ENCODE data around the gene NAA38. TPM values are rescaled to one million over a fixed set of nuclear protein-coding genes. Genes with fewer than 3 reads are reported as not detected.

Gene NAA38
- total RNA-seq, 3 donors from 2014 or later, result 40.4 to 47.5 (median 41.5) TPM

DNA sequence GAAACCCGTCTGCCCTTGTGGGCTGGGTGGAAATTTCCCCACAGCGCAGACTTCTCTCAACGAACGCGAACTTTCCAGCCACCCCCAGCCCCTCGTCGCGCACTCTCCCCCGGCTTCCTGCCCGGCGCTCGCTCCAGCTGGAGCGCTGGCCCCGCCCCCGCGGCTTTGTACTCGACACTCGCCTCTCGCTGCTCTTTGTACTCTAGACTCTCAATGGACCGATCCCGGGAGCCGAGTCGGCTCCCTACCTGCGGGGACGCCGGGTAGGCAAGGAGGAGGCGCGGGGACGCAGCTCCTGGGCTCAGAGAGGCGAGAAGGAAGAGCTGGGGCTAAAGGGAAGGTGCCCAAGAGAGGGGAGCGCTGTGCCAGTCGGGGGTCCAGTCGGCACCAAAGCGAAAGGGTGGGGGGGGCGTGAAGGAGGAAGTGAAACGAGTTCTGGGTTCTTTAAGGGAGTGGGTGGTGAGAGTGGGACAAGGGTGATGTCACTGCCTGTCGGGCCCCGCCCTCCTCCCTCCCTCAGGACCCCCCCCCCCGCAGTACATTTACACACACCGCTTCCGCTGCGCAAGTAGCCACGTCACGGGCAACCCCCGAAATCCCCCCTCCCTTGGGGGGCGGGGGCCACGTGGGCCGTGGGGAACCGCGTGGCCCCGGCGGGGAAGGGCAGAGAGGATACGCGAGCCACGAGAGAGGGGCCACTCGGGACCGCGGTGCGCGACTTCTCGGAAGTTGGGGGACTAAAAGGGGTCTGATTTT is 13.6 kb downstream of the NAA38 start:
- no peaks in the 10 kb centered on the region for H3K9me3 Mint-ChIP-seq
- H3K36me3 Mint-ChIP-seq (ENCODE audit: insufficient read depth), result peaks cover 27% of the 10 kb centered on the region
- peaks cover 42% of the 10 kb centered on the region for H3K4me1 Mint-ChIP-seq (ENCODE audit: low read depth)
- peak; percentile 95 for DNase-seq
- peak; percentile 14 to 16 for ATAC-seq
- H3K27me3 Mint-ChIP-seq (ENCODE audit: low read depth), result no peaks in the 10 kb centered on the region
- peak overlapping the region; percentile 96 for H3K4me3 Mint-ChIP-seq

DNA sequence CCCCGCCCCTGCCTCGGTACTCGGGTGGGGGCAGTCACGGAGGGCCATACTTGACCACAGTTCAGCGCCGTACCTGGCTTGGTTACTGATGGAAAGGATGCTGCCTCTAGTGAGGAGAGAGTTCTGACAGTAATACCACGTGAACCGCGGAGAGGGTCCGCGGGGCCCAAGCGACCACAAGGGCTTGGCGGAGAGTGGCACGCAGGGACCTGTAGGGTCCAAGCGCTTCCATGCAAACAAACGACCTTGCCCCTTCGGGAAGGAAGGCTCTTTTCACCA is 14.2 kb downstream of the NAA38 start:
- Mint-ChIP-seq H3K9me3 (no peaks in the 10 kb centered on the region), H3K27me3 (ENCODE audit: low read depth) (no peaks in the 10 kb centered on the region), H3K4me3 (peak overlapping the region; percentile 96), H3K36me3 (ENCODE audit: insufficient read depth) (peaks cover 27% of the 10 kb centered on the region), H3K4me1 (ENCODE audit: low read depth) (peaks cover 45% of the 10 kb centered on the region)
- ATAC-seq, result peak; percentile 0
- no peak for DNase-seq

DNA sequence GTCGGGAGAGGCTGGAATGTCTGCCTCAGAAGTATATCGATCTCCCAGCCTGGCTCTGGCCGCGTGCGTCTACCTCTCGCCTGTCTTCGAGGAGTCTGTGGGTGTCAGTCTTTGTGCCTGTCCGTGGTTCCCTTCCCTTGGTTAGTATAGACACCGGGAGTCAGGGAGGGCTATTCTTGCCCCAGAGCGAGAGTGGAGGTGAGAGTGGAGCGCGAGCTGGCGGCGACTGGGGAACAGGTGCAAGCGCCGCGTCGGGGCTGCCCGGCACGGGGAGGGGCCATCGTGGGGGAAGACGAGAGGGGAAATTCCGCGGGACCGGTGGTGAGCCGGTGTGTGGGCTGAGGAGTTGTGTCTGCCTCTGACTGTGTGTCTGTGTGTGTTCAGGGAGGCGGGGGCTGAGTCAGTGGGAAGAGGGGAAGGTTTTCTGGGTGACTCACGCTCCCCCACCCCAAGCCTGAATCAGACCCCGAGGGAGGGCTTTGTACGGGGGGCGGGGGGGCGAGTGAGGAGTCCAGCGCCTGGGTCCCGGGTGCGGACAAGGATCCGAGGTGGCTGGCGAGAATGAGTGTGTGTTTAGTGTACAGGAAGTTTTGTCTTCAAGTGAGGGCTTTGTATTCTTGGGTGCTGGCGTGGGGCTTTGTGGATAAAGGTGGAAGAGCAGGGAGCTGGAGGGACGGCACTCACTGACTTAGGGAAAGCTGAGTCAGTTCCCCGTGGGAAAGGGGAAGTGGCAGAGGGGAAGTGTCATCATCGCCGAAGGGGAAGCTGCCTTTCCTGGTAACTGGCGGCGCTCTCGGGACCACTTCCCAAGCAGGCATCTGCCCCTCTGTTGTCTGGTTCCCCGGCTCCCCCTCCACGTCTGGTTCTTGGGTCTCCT is 14.7 kb downstream of the NAA38 start:
- Mint-ChIP-seq H3K4me1 (ENCODE audit: low read depth) (peaks cover 46% of the 10 kb centered on the region), H3K27me3 (ENCODE audit: low read depth) (no peaks in the 10 kb centered on the region)
- peak; percentile 98 for DNase-seq

DNA sequence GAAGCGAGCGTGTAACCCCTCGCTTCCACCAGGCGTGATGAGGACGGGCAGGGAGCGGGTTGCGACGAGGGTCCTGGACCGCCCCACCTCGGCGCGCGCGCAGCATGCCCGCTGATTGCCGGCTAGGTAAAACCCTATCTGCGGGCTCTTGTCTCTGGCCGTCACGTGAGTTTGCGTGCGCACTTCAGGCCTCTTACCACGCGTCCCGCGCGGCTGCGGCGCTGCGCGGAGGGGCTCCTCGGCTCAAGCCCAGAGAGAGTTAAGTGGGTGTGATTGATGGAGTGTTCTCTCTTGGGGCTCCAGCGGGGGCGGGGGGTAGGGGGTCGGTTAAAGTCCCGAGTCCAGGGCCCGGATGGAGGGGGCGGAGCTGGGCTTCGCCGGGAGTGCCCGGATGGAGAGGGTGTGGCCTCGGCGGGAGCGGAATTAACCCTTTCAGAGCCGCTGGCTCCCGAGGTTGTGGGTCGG is 15.4 kb downstream of the NAA38 start:
- Mint-ChIP-seq H3K36me3 (ENCODE audit: insufficient read depth) (peaks cover 27% of the 10 kb centered on the region), H3K4me1 (ENCODE audit: low read depth) (peaks cover 52% of the 10 kb centered on the region)

More for the DNA sequence above, 14.7 kb downstream of the NAA38 start:
- H3K36me3 Mint-ChIP-seq (ENCODE audit: insufficient read depth), result peaks cover 27% of the 10 kb centered on the region
- peak overlapping the region; percentile 96 for H3K4me3 Mint-ChIP-seq
- no peaks in the 10 kb centered on the region for H3K9me3 Mint-ChIP-seq
- ATAC-seq, result peak; percentile 46 to 47

DNA sequence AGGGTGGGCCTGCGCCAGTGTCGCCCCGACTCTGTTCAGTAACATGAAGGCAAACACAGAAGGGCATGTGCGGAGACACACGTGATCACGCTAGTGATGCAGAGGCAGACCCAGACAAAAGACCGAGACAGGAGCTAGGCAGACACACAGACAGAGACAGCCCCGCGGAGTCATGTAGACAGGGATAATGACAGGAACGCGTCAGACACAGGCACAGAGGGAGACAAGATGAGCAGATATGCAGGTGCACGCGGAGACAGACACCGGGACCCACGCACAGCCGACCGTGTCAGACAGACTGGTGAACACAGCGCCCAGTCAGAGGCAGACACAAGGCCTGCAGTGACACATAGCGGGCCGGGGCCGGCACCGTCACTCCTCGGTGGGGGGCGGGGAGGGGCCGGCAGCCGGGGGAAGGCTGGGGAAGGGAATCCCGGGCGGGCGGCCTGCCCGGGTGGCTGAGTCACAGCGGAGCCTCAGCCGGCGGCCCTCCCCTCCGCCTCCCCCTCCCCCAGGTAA is 15.9 kb downstream of the NAA38 start:
- H3K4me1 Mint-ChIP-seq (ENCODE audit: low read depth), result peaks cover 54% of the 10 kb centered on the region
- ATAC-seq (peak; percentile 53 to 55), DNase-seq (peak; percentile 97)
- peaks cover 24% of the 10 kb centered on the region for H3K36me3 Mint-ChIP-seq (ENCODE audit: insufficient read depth)
- no peaks in the 10 kb centered on the region for H3K27me3 Mint-ChIP-seq (ENCODE audit: low read depth)
- no peaks in the 10 kb centered on the region for H3K9me3 Mint-ChIP-seq
- peak overlapping the region; percentile 96 for H3K4me3 Mint-ChIP-seq

More for the DNA sequence above, 15.4 kb downstream of the NAA38 start:
- peak; percentile 13 to 15 for ATAC-seq
- Mint-ChIP-seq H3K9me3 (no peaks in the 10 kb centered on the region), H3K27me3 (ENCODE audit: low read depth) (no peaks in the 10 kb centered on the region), H3K4me3 (peak overlapping the region; percentile 96)
- peak; percentile 87 for DNase-seq

DNA sequence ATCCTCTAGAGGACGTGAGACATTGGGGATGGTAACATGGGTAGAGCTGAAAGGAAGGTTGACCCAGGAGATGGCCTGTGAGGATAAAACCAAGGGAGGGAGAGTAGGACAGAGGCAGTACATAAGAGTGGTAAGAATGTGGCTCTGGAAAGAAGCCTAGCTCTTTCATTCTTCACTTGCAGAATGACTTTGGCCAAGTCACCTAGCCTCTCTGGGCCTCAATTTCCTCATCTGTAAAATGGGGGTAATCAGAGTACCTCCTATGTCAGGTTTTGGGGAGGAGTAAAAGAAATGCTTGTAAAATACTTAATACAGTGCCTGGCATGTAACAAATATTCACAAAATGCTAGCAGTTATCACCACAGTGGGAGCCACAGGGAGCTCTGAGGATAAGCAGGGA is 16.5 kb downstream of the NAA38 start:
- ATAC-seq (no peak), DNase-seq (no peak)
- Mint-ChIP-seq H3K4me1 (ENCODE audit: low read depth) (peaks cover 55% of the 10 kb centered on the region), H3K36me3 (ENCODE audit: insufficient read depth) (peaks cover 20% of the 10 kb centered on the region), H3K4me3 (peak overlapping the region; percentile 96), H3K27me3 (ENCODE audit: low read depth) (no peaks in the 10 kb centered on the region), H3K9me3 (no peaks in the 10 kb centered on the region)

DNA sequence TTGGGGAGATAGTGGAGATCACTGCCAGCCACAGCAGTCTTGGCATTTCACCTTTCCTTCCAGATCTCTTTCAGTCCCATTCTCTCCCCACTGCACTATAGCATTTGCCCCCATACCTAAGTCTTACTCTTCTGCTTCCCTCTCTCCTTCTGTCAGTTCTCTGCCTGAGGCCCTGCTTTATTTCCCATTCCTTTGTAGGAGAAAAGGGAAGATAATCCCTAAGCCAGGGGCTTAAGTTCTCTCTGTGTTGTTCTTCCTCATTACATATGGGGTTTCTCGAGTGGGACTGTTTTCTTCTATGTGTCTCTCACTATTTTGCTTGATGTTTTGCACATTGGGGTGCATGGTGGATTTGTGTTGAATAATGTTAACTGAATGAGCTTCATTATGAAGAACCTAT is 16.9 kb downstream of the NAA38 start:
- Mint-ChIP-seq H3K36me3 (ENCODE audit: insufficient read depth) (peaks cover 17% of the 10 kb centered on the region), H3K4me1 (ENCODE audit: low read depth) (peaks cover 53% of the 10 kb centered on the region), H3K4me3 (peak overlapping the region; percentile 96), H3K9me3 (no peaks in the 10 kb centered on the region), H3K27me3 (ENCODE audit: low read depth) (no peaks in the 10 kb centered on the region)
- no peak for DNase-seq
- no peak for ATAC-seq

DNA sequence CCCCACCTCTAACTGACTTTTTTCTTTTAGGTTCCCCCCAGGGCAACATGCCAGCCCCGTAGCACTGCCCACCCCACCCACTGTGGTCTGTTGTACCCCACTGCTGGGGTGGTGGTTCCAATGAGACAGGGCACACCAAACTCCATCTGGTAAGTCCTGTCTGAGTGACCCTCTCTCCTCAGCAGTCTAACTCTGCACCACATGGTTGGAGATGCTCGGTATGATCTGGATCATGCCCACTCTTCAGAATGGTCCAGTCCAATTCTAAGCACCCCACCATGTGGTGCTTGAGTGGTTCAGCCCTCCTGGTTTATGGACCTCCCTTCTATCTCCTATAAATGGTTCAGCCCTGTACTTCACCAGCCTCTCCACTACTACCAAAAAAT is 17.5 kb downstream of the NAA38 start:
- peaks cover 51% of the 10 kb centered on the region for H3K4me1 Mint-ChIP-seq (ENCODE audit: low read depth)
- H3K4me3 Mint-ChIP-seq, result peak overlapping the region; percentile 96
- peaks cover 14% of the 10 kb centered on the region for H3K36me3 Mint-ChIP-seq (ENCODE audit: insufficient read depth)
- H3K9me3 Mint-ChIP-seq, result no peaks in the 10 kb centered on the region
- no peak for ATAC-seq
- no peak for DNase-seq
- H3K27me3 Mint-ChIP-seq (ENCODE audit: low read depth), result no peaks in the 10 kb centered on the region

DNA sequence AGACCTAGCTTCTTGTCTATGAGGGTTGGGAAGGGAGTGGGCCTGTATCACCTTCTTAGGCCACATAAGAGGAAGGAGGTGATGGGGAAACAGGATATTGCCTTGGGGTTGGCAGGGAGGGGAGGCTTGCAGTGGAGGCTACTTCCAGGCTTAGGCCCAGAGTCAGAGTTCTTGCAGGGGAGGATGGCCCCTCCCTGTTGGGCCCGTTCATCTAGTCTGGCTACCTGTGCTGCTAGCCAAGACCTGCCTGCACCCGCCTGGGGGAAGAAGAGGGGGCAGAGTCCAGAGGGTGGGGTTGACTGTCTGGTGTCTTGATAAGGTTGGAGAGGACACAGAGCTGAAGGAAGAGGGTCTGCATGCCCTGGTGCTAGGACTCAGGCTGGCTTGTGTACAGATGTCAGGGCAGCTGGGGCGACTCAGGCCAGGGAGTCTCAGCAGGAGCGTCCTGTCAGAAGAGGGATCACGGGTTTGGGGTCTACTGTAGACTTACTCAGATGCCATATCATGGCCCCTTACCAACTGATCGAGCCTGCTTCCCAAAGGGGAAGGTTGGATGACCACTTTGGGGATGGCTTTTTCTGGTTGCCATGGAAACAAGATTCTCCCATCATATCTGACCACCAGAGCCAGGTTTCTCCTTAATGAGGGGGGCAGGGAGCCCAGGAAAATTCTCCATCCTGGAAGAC is 18.0 kb downstream of the NAA38 start:
- Mint-ChIP-seq H3K4me3 (peak overlapping the region; percentile 96), H3K4me1 (ENCODE audit: low read depth) (peaks cover 51% of the 10 kb centered on the region), H3K9me3 (no peaks in the 10 kb centered on the region), H3K27me3 (ENCODE audit: low read depth) (no peaks in the 10 kb centered on the region), H3K36me3 (ENCODE audit: insufficient read depth) (peaks cover 14% of the 10 kb centered on the region)
- DNase-seq (no peak), ATAC-seq (no peak)

DNA sequence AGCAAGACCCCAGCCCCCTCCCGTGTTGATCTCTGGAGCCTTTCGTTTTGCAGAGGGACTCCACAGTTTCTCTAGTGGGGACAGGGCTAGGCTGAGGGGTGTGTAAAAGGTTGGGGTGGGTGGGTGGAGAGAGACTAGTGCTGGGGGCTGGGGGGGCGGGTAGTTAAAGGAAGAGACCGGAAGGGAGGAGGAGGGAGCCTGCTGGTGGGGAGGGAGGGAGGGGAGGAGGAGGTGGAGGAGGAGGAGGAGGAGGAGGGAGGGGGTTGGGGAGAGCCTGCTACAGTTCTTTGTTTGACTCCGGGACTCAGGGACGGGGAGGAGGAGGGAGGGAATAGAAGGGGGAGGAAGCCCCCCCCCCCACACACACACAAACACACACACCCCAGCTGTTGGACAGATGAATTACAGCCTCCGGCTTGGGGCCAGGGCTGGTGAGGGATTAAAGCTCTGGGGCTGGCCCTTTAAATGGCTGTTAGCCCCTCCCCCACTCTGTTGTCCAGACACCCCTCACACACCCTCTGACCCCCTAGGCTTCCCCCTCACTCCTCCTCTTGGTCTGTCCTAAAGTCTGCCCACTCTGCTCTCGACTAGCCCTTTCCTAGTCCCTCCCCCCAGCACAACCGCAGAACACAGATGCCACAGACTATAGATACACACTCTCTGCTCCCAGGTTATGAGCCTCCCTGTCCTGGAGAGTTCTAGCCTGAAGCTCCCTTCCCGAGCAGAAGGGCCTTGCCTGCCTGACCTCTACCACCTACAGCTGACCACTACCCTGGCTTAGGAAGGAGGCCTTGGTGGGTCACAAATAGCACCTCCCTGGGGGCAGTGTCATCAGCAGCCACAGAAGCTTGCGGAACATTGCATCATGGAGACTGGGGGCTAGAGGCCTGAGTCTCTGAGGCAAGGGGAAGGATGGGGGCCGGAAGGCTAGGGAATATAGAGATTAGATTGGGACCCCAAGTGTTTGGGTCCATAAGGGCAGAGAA is 19.0 kb downstream of the NAA38 start:
- Mint-ChIP-seq H3K9me3 (no peaks in the 10 kb centered on the region), H3K27me3 (ENCODE audit: low read depth) (no peaks in the 10 kb centered on the region), H3K4me3 (peak overlapping the region; percentile 96), H3K4me1 (ENCODE audit: low read depth) (peaks cover 55% of the 10 kb centered on the region), H3K36me3 (ENCODE audit: insufficient read depth) (peaks cover 12% of the 10 kb centered on the region)
- DNase-seq, result peak; percentile 36
- no peak for ATAC-seq

DNA sequence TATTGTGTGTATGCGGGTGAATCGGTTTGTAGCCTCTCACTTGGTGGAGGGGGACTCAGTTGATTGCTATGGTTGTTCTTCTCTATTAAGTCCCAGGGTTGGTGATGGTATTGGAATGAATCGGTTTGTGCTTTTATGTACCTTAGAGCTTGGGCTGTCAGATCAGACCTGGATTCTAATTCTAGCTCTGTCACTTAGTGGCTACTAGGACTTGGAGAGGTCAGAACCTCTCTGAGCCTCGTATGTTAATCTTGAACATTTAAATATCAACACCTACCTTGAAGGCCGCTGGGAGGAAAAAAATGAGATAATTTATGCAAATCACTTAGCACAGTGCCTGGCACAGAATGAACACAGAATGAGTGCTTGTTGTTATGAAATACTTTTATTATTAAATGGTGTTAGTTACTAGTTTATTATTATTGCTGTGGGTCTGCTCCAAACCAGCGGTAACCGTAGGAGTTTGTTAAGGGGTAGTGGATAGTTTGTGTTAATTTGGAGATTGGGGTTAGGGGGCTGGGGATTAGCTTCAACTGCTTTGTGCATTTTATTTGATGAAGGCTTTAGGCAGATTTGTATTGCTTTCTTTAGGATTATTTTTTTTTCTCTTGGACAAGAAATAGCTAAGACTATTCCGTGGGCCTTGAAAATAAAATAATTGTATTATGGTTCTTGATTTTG is 19.8 kb downstream of the NAA38 start:
- ATAC-seq (no peak), DNase-seq (no peak)
- Mint-ChIP-seq H3K4me1 (ENCODE audit: low read depth) (peaks cover 58% of the 10 kb centered on the region), H3K9me3 (no peaks in the 10 kb centered on the region), H3K27me3 (ENCODE audit: low read depth) (no peaks in the 10 kb centered on the region), H3K36me3 (ENCODE audit: insufficient read depth) (peaks cover 12% of the 10 kb centered on the region), H3K4me3 (peak overlapping the region; percentile 93)

DNA sequence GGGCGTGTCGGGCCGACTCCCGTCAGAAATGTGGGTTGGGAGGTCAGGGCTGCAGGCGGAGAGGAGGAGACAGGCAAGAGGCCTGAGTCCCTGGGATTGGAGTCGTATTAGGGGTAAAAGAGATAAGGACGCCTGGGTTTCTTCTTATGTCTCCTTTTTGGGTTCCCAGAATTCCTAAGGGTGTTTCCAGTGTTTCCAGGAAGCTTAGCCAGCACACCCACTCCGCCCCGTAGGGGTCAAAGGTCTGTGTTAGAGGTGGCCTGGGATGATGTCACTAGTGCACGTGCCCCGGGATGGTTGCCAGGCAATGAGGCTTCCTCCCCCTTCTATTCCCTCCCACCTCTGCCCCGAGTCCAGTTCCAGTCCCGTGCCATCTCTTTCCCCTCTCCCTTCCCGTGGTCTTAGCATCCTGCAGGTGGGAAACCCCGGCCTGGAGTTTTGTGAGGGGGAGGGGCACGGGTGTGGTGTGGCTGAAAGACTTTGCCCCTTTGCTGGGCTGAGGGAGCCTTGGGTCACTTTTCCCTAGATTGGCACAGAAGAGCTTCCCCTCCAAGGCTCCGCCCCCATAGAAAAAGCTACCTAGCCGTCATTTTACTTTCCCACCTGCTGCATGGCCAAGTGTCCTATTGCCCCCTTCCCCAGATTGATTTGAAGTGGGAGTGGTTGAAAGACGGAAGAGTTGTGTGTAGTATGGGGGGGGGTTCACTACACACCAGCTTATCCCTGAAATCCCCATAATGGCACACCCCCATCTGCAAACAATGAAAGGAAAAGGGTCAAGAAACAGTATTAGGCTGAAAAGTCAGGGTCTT is 20.6 kb downstream of the NAA38 start:
- Mint-ChIP-seq H3K9me3 (no peaks in the 10 kb centered on the region), H3K36me3 (ENCODE audit: insufficient read depth) (peaks cover 12% of the 10 kb centered on the region), H3K4me3 (peak overlapping the region; percentile 93), H3K4me1 (ENCODE audit: low read depth) (peaks cover 58% of the 10 kb centered on the region), H3K27me3 (ENCODE audit: low read depth) (no peaks in the 10 kb centered on the region)
- ATAC-seq (no peak), DNase-seq (peak; percentile 38)
